Mesenchymal stem cell (in vitro differentiated cells and primary cell): ENCODE measurements around the gene ATP1A2.

Experiments
- DNase-seq: peaks from one replicate; pipeline ENCODE4 v3.0.0-alpha.2; 2013
- H2AFZ ChIP-seq: one replicate; pipeline ENCODE4 v1.6.1; 2013; ENCODE audit warnings: low read depth, mild to moderate bottlenecking, control low read depth, inconsistent platforms, low read length, moderate library complexity
- H2AK5ac ChIP-seq: 2 replicates; pipeline ENCODE4 v1.6.1; 2013; ENCODE audit warnings: low read length, moderate library complexity, mild to moderate bottlenecking, inconsistent platforms; ENCODE audit not compliant: severe bottlenecking
- H2BK120ac ChIP-seq: one replicate; pipeline ENCODE4 v1.6.1; 2013; ENCODE audit warnings: low read depth, mild to moderate bottlenecking, inconsistent platforms, low read length, moderate library complexity
- H2BK12ac ChIP-seq, 2 experiments: one replicate each; pipeline ENCODE4 v1.6.1; 2013; ENCODE audit warnings: inconsistent platforms in 2 of 2, low read length in 2 of 2, mild to moderate bottlenecking in 2 of 2, moderate library complexity in 2 of 2, control low read depth in 1 of 2
- H2BK15ac ChIP-seq: one replicate; pipeline ENCODE4 v1.6.1; 2013; ENCODE audit warnings: mild to moderate bottlenecking, low read depth, inconsistent platforms; ENCODE audit not compliant: poor library complexity, severe bottlenecking
- H2BK5ac ChIP-seq: 2 replicates; pipeline ENCODE4 v1.6.1; 2013; ENCODE audit warnings: low read depth, mild to moderate bottlenecking, low read length, control low read depth, inconsistent platforms; ENCODE audit not compliant: poor library complexity, severe bottlenecking
- H3K14ac ChIP-seq, 2 experiments: one replicate each; pipeline ENCODE4 v1.6.1; 2013; ENCODE audit warnings: inconsistent platforms in 2 of 2, low read length in 2 of 2, control low read depth in 1 of 2, mild to moderate bottlenecking in 1 of 2, moderate library complexity in 1 of 2
- H3K18ac ChIP-seq, 2 experiments: one replicate each; pipeline ENCODE4 v1.6.1; 2013; ENCODE audit warnings: inconsistent platforms in 2 of 2, low read length in 2 of 2, control low read depth in 1 of 2, low read depth in 1 of 2, mild to moderate bottlenecking in 1 of 2
- H3K23ac ChIP-seq, 2 experiments: one replicate each; pipeline ENCODE4 v1.6.1; 2013; ENCODE audit warnings: inconsistent platforms in 2 of 2, low read length in 2 of 2, mild to moderate bottlenecking in 2 of 2, moderate library complexity in 2 of 2, control low read depth in 1 of 2
- H3K27ac ChIP-seq: 2 replicates; pipeline ENCODE4 v1.5.1; 2013; ENCODE audit warnings: mild to moderate bottlenecking, moderate library complexity, low read length, control low read depth, inconsistent platforms; ENCODE audit not compliant: poor library complexity, severe bottlenecking
- H3K27me3 ChIP-seq, 2 experiments: 2 replicates each; pipeline versions ENCODE4 v1.6.1 to v1.7.0; 2013; ENCODE audit warnings: low read length in 2 of 2, mild to moderate bottlenecking in 2 of 2, moderate library complexity in 2 of 2, control low read depth in 1 of 2, inconsistent platforms in 1 of 2; ENCODE audit not compliant: control insufficient read depth in 1 of 2, insufficient read depth in 1 of 2
- H3K36me3 ChIP-seq, 2 experiments: 2 replicates each; pipeline versions ENCODE4 v1.6.1 to v1.7.0; 2013; ENCODE audit warnings: low read length in 2 of 2, control low read depth in 1 of 2, inconsistent platforms in 1 of 2, low read depth in 1 of 2, mild to moderate bottlenecking in 1 of 2; ENCODE audit not compliant: insufficient read depth in 2 of 2, control insufficient read depth in 1 of 2
- H3K4ac ChIP-seq, 2 experiments: one replicate each; pipeline ENCODE4 v1.6.1; 2013; ENCODE audit warnings: inconsistent platforms in 2 of 2, low read length in 2 of 2, mild to moderate bottlenecking in 2 of 2, moderate library complexity in 2 of 2, control low read depth in 1 of 2, low read depth in 1 of 2
- H3K4me1 ChIP-seq: 2 replicates; pipeline ENCODE4 v1.6.1; 2013; ENCODE audit warnings: low read depth, low read length, control low read depth; ENCODE audit not compliant: control insufficient read depth, insufficient read depth
- H3K4me2 ChIP-seq: 2 replicates; pipeline ENCODE4 v1.6.1; 2013; ENCODE audit warnings: low read length, mild to moderate bottlenecking, inconsistent platforms; ENCODE audit not compliant: poor library complexity, severe bottlenecking
- H3K4me3 ChIP-seq, 2 experiments: 2 replicates each; pipeline versions ENCODE4 v1.5.1 to v1.7.0; 2013; ENCODE audit warnings: low read length in 2 of 2, mild to moderate bottlenecking in 2 of 2, control low read depth in 1 of 2, low read depth in 1 of 2; ENCODE audit not compliant: insufficient read depth in 1 of 2
- H3K79me1 ChIP-seq: replicated peaks from 2 replicates; pipeline ENCODE4 v1.6.1; 2013; ENCODE audit warnings: mild to moderate bottlenecking, control low read depth, low read length, inconsistent platforms; ENCODE audit not compliant: poor library complexity, severe bottlenecking
- H3K9ac ChIP-seq: 2 replicates; pipeline ENCODE4 v1.7.0; 2013; ENCODE audit warnings: mild to moderate bottlenecking, low read length, moderate library complexity
- H3K9me3 ChIP-seq: 2 replicates; pipeline ENCODE4 v1.7.0; 2013; ENCODE audit warnings: mild to moderate bottlenecking, low read length; ENCODE audit not compliant: control insufficient read depth
- H4K8ac ChIP-seq: one replicate; pipeline ENCODE4 v1.6.1; 2013; ENCODE audit warnings: inconsistent platforms, mild to moderate bottlenecking, low read length, moderate library complexity
- H4K91ac ChIP-seq: one replicate; pipeline ENCODE4 v1.6.1; 2013; ENCODE audit warnings: mild to moderate bottlenecking, low read length, inconsistent platforms
- WGBS: methylation state at CpG from one replicate; pipeline ENCODE4 v1.1.7; 2013; ENCODE audit warnings: mixed read lengths; 5-methylcytosine and 5-hydroxymethylcytosine counted together

The ATP1A2 gene

DNA sequence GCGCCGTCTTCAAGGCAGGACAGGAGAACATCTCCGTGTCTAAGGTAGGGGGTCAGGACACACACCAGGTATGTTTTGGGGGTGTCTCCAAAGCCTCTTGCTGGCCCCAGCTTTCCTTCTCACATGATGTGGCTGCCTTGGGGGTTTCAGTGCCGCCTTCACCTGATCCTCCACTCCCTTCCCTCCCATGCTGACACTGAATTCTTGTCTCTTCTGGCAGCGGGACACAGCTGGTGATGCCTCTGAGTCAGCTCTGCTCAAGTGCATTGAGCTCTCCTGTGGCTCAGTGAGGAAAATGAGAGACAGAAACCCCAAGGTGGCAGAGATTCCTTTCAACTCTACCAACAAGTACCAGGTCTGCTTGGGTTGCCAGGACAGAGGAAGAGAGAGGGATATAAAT is 13.5 kb downstream of the ATP1A2 start:
- WGBS, result 77% methylated on average over 5 of the region's 5 CpGs
- no peak overlapping the region for H2BK5ac ChIP-seq
- no peak overlapping the region for H2AFZ ChIP-seq
- no peak overlapping the region for H2BK120ac ChIP-seq
- H3K4me2 ChIP-seq, result no peak overlapping the region
- H2AK5ac ChIP-seq, result peak overlapping the region; percentile 13
- H3K4me1 ChIP-seq, result peaks cover 22% of the 10 kb centered on the region
- no peak overlapping the region for H3K18ac ChIP-seq
- H4K91ac ChIP-seq, result no peak overlapping the region
- H3K27ac ChIP-seq, result no peak overlapping the region
- H3K9me3 ChIP-seq, result no peaks in the 10 kb centered on the region
- no peak overlapping the region for H3K9ac ChIP-seq
- H3K36me3 ChIP-seq, result no peaks in the 10 kb centered on the region
- H2BK12ac ChIP-seq, result no peak overlapping the region
- H2BK15ac ChIP-seq, result no peak overlapping the region
- no peak overlapping the region for H3K23ac ChIP-seq
- peak; percentile 51 for DNase-seq
- H3K4ac ChIP-seq, result no peak overlapping the region
- H4K8ac ChIP-seq, result no peak overlapping the region
- H3K14ac ChIP-seq, result no peak overlapping the region
- H3K4me3 ChIP-seq, result no peak overlapping the region
- H3K79me1 ChIP-seq, result no peaks in the 10 kb centered on the region
- peaks cover 21 to 35% of the 10 kb centered on the region in 2 experiments for H3K27me3 ChIP-seq

DNA sequence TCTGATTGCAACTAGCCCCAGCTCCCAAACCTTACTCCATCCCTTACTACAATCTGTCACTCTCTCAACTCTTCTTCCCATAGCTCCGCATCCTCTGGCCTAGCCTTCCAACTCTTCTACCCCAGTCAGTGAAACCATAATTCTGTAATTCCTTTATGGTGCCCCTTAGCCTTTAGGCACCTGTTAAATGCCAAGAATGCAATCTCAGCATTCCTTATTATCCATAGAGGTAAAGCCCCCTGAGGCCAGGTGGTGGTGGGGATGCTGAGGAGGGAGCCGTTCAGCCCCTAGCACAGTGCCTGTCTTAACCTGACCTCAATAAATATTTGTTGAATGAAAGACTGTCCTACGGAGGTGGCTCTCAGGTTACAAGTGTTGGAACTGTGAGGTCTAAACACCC is 14.0 kb downstream of the ATP1A2 start:
- no peaks in the 10 kb centered on the region for H3K36me3 ChIP-seq
- H4K8ac ChIP-seq, result no peak overlapping the region
- H2BK5ac ChIP-seq, result no peak overlapping the region
- H3K14ac ChIP-seq, result no peak overlapping the region
- no peak overlapping the region for H3K4ac ChIP-seq
- no peak for DNase-seq
- WGBS, result 98% methylated on average over 2 of the region's 3 CpGs
- no peak overlapping the region for H2BK12ac ChIP-seq
- no peak overlapping the region for H2BK15ac ChIP-seq
- peaks cover 27 to 38% of the 10 kb centered on the region in 2 experiments for H3K27me3 ChIP-seq
- no peak overlapping the region for H3K4me2 ChIP-seq
- H3K4me1 ChIP-seq, result peaks cover 18% of the 10 kb centered on the region
- no peaks in the 10 kb centered on the region for H3K79me1 ChIP-seq
- no peak overlapping the region for H3K9ac ChIP-seq
- no peak overlapping the region for H3K18ac ChIP-seq
- no peak overlapping the region for H2AFZ ChIP-seq
- H3K23ac ChIP-seq, result no peak overlapping the region
- no peak overlapping the region for H4K91ac ChIP-seq
- H2BK120ac ChIP-seq, result no peak overlapping the region
- H3K4me3 ChIP-seq, result no peak overlapping the region
- no peak overlapping the region for H3K27ac ChIP-seq
- H3K9me3 ChIP-seq, result no peaks in the 10 kb centered on the region
- no peak overlapping the region for H2AK5ac ChIP-seq

- Histone ChIP-seq H3K9me3 (no peaks in the 10 kb centered on the region), H2BK5ac (no peak overlapping the region), H4K91ac (no peak overlapping the region), H3K27me3 (peaks cover 31 to 42% of the 10 kb centered on the region in 2 experiments), H3K9ac (no peak overlapping the region), H2BK120ac (no peak overlapping the region), H3K4ac (no peak overlapping the region), H3K4me2 (no peak overlapping the region), H3K18ac (no peak overlapping the region), H2AFZ (no peak overlapping the region), H4K8ac (no peak overlapping the region), H2AK5ac (no peak overlapping the region), H3K27ac (no peak overlapping the region), H2BK12ac (no peak overlapping the region), H3K4me1 (peaks cover 17% of the 10 kb centered on the region), H3K23ac (no peak overlapping the region), H3K79me1 (no peaks in the 10 kb centered on the region), H3K36me3 (no peaks in the 10 kb centered on the region), H3K4me3 (no peak overlapping the region), H3K14ac (no peak overlapping the region), H2BK15ac (no peak overlapping the region)
- DNase-seq, result no peak
- WGBS, result 91% methylated on average over 11 of the region's 11 CpGs
Measured at GRCh38 chr1:160129966-160130365, 14.4 kb downstream of the ATP1A2 start.

DNA sequence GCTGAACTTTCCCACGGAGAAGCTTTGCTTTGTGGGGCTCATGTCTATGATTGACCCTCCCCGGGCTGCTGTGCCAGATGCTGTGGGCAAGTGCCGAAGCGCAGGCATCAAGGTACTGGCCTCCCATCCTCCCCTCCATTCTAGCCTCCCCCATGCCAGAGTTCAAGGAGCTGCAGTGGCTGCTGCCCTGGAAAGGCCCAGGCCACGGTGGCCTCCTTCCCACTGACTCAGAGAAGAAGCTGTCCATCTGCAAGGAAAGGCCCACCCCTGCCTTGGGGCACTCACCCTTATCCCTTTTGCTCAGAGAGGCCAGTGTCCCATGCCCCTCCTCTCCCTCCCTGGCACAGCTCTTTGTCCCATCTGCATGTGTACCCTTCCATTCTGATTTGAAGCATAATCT is 14.9 kb downstream of the ATP1A2 start:
- no peak overlapping the region for H3K4ac ChIP-seq
- no peak overlapping the region for H2BK12ac ChIP-seq
- no peak overlapping the region for H3K23ac ChIP-seq
- no peaks in the 10 kb centered on the region for H3K79me1 ChIP-seq
- no peak overlapping the region for H2BK5ac ChIP-seq
- H3K4me3 ChIP-seq, result no peak overlapping the region
- no peak overlapping the region for H3K27ac ChIP-seq
- no peak overlapping the region for H2AK5ac ChIP-seq
- no peak overlapping the region for H3K14ac ChIP-seq
- no peak overlapping the region for H2BK120ac ChIP-seq
- no peak overlapping the region for H3K4me2 ChIP-seq
- H3K36me3 ChIP-seq, result no peaks in the 10 kb centered on the region
- DNase-seq, result no peak
- no peak overlapping the region for H3K9ac ChIP-seq
- no peak overlapping the region for H2AFZ ChIP-seq
- H3K4me1 ChIP-seq, result peaks cover 12% of the 10 kb centered on the region
- no peak overlapping the region for H3K18ac ChIP-seq
- H3K27me3 ChIP-seq, result peaks cover 31 to 47% of the 10 kb centered on the region in 2 experiments
- peak overlapping the region; percentile 50 for H2BK15ac ChIP-seq
- H3K9me3 ChIP-seq, result no peaks in the 10 kb centered on the region
- WGBS, result 87% methylated on average over 5 of the region's 5 CpGs
- no peak overlapping the region for H4K8ac ChIP-seq
- no peak overlapping the region for H4K91ac ChIP-seq
